Left lung (tissue), 10 donors: ENCODE results near the gene SH3PXD2A. TPM values are rescaled to one million over a fixed set of nuclear protein-coding genes. Genes with fewer than 3 reads are reported as not detected.
A peak's percentile ranks its signal among the peaks of the same experiment; 100 is the strongest.

Source experiments
- ATAC-seq: fragments of 200-7000 bp; cut with Tn5 transposase; one replicate; pipeline ENCODE4 v1.9.1; 2020; ENCODE audit warnings: moderate library complexity
- DNase-seq, 4 donors: peaks; one replicate each; pipeline ENCODE4 v3.0.0-alpha.2; 2013 to 2020
- H3K27ac ChIP-seq, 2 donors: fragments of 200-600 bp; sonication (generic) in 1 of 2; one replicate each; pipeline versions ENCODE4 v1.5.0 to v1.8.0; 2020 to 2021
- H3K27me3 ChIP-seq, 2 donors: fragments of 200-600 bp; sonication (generic) in 1 of 2; one replicate each; pipeline versions ENCODE4 v1.5.0 to v1.8.0; 2020 to 2021
- H3K36me3 ChIP-seq, 2 donors: fragments of 200-600 bp; sonication (generic) in 1 of 2; one replicate each; pipeline versions ENCODE4 v1.5.0 to v1.8.0; 2020 to 2021
- H3K4me1 ChIP-seq, 2 donors: fragments of 200-600 bp; one replicate each; pipeline ENCODE4 v1.8.0; 2021
- H3K4me3 ChIP-seq, 2 donors: fragments of 200-600 bp; sonication (generic) in 1 of 2; one replicate each; pipeline versions ENCODE4 v1.5.0 to v1.8.0; 2020 to 2021; ENCODE audit warnings: mild to moderate bottlenecking in 1 of 2
- H3K9me3 ChIP-seq, 2 donors: fragments of 200-600 bp; sonication (generic) in 1 of 2; one replicate each; pipeline versions ENCODE4 v1.5.0 to v1.8.0; 2020 to 2021
- intact Hi-C, 2 donors: fragments of 100-400 bp; cut with DNase I; formaldehyde crosslinking; loops; one replicate each; pipeline versions ENCODE4 v1.11.2 to v1.14.2; 2022
- polyA plus RNA-seq, 6 donors: library from polyadenylated mRNA; unstranded; fragments of 120-200 nt; gene quantifications; one replicate each; pipeline ENCODE4 v1.2.1, GENCODE V29; 2013; ENCODE audit not compliant: insufficient read length in 6 of 6
- total RNA-seq, 2 donors: library from RNA; stranded (reverse); fragmentation: NEBNext Ultra II Directional; extraction: Animal tissue kit (Norgen Biotek cat#: 25700); gene quantifications; one replicate each; pipeline ENCODE4 v1.2.1, GENCODE V29; 2021
- TF ChIP-seq, protein P1 (sequence below), 2 donors: fragments of 200-600 bp; sonication (generic) in 1 of 2; IDR thresholded peaks; one replicate each; pipeline versions ENCODE4 v1.5.0 to v1.8.0; 2021; ENCODE audit warnings: antibody characterized with exemption in 2 of 2
- donor health status: DM: no; HTN: yes; CAD: no.
- donor health status: DM: no; HTN: no; CAD: no.

The SH3PXD2A gene
- total and polyA plus RNA-seq, 8 donors = 44.8 to 117 (median 91.7) TPM

DNA sequence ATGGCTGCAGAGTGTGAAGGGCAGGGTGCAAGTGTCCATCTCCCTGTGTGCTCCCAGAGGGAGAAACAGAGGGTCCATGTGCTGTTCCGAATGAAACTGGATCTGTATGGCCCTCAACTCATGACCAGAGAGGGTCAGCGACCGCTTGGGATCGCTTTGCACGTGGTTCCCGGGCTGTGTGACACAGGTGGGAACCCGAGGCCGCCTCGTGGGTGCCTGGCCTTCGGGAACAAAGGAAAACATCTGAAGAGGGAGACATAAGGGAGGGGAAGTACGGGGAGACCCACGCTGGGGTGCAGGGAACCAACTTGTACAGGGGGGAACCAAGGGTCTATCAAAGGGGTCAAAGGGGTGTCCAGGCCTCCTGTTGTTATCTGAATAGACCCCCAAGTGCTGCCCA, 57.5 kb downstream of the SH3PXD2A start:
- DNase-seq = no peak
- no peaks in the 10 kb centered on the region for H3K9me3 ChIP-seq
- no peak for ATAC-seq
- H3K4me1 ChIP-seq = peaks cover 0 to 11% of the 10 kb centered on the region in 2 donors
- no peak overlapping the region for H3K27ac ChIP-seq
- H3K4me3 ChIP-seq = no peak overlapping the region
- no peaks in the 10 kb centered on the region for H3K27me3 ChIP-seq
- H3K36me3 ChIP-seq = no peaks in the 10 kb centered on the region
- TF ChIP-seq, protein P1, sequence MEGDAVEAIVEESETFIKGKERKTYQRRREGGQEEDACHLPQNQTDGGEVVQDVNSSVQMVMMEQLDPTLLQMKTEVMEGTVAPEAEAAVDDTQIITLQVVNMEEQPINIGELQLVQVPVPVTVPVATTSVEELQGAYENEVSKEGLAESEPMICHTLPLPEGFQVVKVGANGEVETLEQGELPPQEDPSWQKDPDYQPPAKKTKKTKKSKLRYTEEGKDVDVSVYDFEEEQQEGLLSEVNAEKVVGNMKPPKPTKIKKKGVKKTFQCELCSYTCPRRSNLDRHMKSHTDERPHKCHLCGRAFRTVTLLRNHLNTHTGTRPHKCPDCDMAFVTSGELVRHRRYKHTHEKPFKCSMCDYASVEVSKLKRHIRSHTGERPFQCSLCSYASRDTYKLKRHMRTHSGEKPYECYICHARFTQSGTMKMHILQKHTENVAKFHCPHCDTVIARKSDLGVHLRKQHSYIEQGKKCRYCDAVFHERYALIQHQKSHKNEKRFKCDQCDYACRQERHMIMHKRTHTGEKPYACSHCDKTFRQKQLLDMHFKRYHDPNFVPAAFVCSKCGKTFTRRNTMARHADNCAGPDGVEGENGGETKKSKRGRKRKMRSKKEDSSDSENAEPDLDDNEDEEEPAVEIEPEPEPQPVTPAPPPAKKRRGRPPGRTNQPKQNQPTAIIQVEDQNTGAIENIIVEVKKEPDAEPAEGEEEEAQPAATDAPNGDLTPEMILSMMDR (IDR thresholded peaks at IDR 0.05) = no peak
- intact Hi-C loops = no loop called here

DNA sequence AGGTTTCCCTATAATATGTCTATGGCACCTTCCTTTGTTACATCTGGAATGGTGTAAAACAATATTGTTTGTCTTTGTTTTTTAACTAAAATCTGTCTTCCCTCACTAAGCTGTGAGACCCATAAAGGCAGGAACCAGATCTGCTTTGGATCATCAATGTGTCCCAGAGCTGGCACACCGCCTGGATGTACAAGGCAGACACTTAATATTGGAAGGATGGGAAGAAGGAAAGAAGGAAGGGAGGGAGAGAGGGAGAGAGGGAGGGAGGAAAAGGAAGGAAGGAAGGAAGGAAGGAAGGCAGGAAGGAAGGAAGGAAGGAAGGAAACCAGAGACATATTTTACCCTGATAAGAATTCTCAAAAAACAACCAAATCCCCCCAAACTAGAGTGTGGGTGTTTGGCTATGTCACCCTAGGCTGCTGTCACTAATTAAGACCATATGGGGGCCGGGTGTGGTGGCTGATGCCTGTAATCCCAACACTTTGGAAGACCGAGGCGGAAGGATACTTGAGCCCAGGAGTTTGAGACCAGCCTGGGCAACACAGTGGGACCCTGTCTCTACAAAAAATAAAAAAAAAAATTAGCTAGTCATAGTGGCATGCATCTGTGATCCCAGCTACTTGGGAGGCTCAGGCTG, 59.6 kb downstream of the SH3PXD2A start:
- no peaks in the 10 kb centered on the region for H3K36me3 ChIP-seq
- H3K4me1 ChIP-seq = peaks cover 0 to 11% of the 10 kb centered on the region in 2 donors
- DNase-seq = no peak
- no peak overlapping the region for H3K27ac ChIP-seq
- TF ChIP-seq, protein P1 (IDR thresholded peaks at IDR 0.05) = no peak
- no peaks in the 10 kb centered on the region for H3K27me3 ChIP-seq
- ATAC-seq = no peak
- no peaks in the 10 kb centered on the region for H3K9me3 ChIP-seq
- intact Hi-C loops = no loop called here
- no peak overlapping the region for H3K4me3 ChIP-seq

DNA sequence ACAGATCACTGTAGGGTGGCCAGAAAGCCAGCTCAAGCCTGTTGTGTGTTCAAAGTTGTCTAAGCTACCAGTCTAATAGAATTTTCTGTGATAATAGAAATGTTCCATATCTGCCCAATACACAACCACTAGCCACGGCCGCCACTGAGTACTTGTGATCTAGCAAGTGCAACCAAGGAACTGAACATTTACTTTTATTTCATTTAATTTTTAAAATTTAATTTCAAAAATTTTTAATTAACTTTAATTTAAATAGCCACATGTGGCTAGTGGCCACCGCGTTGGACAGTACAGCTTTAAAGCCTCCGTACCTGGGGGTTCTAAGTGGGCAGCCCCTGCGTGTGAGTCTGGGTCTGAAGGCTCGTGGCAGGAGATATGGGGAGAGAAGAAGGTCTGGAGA, 60.4 kb downstream of the SH3PXD2A start:
- Histone ChIP-seq H3K4me1 (peaks cover 4 to 11% of the 10 kb centered on the region in 2 donors), H3K9me3 (no peaks in the 10 kb centered on the region), H3K4me3 (no peak overlapping the region), H3K36me3 (no peaks in the 10 kb centered on the region), H3K27me3 (no peaks in the 10 kb centered on the region), H3K27ac (peak overlapping the region; percentile 62 to 73)
- intact Hi-C loops = no loop called here
- DNase-seq (no peak), ATAC-seq (no peak)
- TF ChIP-seq, protein P1 (IDR thresholded peaks at IDR 0.05) = no peak

DNA sequence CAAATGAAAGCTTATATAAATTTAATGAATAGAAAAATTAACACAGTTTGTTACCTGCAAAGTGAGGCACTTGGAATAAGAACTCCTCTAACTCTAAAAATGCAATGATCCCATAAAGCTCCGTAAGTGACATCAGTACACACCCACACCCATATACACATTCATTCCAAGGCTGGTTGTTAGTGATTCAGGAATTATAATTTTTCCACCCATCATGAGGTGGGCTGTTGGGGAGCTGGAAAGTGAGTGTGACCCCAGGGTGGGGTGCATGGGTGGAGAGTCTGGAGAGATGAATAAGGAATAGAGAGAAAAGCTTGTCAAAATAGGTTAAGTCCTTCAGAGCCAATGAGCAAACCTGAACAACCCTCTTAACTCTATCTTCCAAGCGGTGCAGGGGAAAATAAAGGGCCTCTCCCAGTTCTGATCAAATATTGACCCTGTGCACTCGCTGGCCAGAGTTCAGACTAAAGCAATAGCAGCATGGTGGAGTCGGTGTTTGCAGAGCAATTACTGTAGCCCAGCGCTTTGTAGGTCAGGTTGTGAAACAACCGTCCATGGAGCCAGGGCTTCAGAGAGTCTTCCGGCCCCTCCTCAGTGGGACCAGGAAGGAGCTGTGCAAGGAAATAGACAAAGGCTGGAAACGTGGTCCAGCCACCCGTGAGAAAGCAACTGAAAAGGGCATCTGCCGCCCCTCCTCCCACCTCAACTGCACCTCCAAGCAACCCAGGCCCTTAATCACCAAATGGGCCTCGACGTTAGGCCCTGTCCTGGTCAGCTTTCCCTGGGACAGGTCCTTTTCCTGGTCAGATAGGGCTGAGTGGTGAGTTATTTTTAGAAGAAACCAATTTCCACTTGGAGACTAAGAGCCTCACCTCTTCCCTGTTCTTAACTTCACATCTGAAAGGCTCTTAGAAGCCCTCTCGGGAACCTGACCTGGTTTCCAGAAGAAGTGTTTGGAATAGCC, 61.2 kb downstream of the SH3PXD2A start:
- Histone ChIP-seq H3K36me3 (no peaks in the 10 kb centered on the region), H3K27ac (peak overlapping the region; percentile 62 to 73), H3K27me3 (no peaks in the 10 kb centered on the region), H3K4me1 (peaks cover 12 to 15% of the 10 kb centered on the region in 2 donors), H3K4me3 (no peak overlapping the region), H3K9me3 (no peaks in the 10 kb centered on the region)
- TF ChIP-seq, protein P1 (IDR thresholded peaks at IDR 0.05) = no peak
- intact Hi-C loops = no loop called here
- ATAC-seq (peak; percentile 84), DNase-seq (peak in 3 of 4 donors; percentile 30 to 83 (median 77))

DNA sequence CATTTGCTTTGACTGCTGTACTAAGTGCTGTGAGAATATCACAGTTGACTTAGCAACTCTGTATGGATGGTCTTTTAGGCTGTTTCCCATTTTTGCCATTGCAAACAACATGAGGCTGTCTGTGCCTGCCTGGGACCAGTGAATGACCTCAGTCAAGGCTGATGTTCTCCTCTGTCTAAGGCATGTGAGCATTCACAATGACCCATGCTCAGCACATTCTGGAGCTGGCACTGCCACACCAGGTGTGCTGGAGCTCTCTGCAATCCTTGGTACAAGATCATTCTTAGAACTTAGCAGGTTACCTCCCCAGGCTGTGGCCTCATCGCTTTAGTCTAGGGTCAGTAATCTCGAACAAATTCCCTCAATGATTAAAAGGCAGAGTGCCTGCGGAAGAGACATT, 61.9 kb downstream of the SH3PXD2A start:
- intact Hi-C loops = no loop called here
- peak; percentile 18 for ATAC-seq
- H3K9me3 ChIP-seq = no peaks in the 10 kb centered on the region
- TF ChIP-seq, protein P1 (IDR thresholded peaks at IDR 0.05) = no peak
- peak overlapping the region in 1 of 2 donors; percentile 58 for H3K27ac ChIP-seq
- H3K4me3 ChIP-seq = no peak overlapping the region
- H3K27me3 ChIP-seq = no peaks in the 10 kb centered on the region
- peaks cover 13 to 15% of the 10 kb centered on the region in 2 donors for H3K4me1 ChIP-seq
- H3K36me3 ChIP-seq = no peaks in the 10 kb centered on the region
- DNase-seq = no peak
